Measurements from ENCODE around the gene FAM131B.

Gene FAM131B

DNA sequence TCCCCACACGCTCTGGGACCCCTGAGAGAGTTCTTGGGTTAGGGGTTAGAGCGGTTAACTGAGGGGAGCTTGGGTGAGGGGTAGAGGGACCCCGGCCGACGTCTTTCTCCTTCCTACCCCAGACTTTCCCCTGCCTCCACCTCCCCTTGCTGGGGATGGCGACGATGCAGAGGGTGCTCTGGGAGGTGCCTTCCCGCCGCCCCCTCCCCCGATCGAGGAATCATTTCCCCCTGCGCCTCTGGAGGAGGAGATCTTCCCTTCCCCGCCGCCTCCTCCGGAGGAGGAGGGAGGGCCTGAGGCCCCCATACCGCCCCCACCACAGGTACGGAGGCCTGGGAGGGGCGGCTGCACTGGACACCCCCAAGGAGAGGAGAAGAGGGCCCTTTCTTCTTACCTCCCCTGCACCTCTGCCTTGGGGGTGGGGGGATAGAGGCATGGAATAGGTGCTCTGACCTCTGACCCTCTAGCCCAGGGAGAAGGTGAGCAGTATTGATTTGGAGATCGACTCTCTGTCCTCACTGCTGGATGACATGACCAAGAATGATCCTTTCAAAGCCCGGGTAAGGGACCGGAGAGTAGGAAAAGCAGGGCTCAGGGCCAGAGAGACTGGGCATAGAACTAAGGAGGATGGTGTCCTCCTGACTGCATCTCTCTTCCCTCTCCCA is 19.7 kb upstream of the FAM131B start:
- no peak for DNase-seq

DNA sequence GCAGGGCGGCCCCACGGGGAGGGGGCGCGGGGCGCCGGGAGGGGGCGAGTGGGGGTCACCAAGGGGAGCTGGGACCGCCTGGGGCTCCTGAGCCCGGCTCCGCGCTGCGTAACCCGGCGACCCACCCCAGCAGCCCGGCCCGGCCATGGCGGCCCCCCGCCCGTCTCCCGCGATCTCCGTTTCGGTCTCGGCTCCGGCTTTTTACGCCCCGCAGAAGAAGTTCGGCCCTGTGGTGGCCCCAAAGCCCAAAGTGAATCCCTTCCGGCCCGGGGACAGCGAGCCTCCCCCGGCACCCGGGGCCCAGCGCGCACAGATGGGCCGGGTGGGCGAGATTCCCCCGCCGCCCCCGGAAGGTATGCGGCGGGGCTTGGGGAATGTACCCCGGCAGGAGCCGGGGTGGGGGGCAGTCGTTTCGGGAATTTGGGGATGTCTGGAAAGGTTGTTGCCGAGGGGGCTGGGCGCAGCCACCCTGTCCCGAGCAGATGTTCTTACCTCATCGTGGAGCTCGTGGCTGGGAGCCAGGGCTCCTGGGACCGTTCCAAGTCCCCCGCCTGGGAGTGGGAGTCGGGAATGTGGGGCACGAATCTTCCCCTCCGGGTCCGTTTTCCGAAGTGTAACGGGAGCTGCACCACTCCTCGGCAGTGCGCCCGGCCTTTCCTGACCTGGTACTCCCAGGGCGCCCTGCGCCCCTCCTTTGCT is 19.1 kb upstream of the FAM131B start:
- no peak for DNase-seq

DNA sequence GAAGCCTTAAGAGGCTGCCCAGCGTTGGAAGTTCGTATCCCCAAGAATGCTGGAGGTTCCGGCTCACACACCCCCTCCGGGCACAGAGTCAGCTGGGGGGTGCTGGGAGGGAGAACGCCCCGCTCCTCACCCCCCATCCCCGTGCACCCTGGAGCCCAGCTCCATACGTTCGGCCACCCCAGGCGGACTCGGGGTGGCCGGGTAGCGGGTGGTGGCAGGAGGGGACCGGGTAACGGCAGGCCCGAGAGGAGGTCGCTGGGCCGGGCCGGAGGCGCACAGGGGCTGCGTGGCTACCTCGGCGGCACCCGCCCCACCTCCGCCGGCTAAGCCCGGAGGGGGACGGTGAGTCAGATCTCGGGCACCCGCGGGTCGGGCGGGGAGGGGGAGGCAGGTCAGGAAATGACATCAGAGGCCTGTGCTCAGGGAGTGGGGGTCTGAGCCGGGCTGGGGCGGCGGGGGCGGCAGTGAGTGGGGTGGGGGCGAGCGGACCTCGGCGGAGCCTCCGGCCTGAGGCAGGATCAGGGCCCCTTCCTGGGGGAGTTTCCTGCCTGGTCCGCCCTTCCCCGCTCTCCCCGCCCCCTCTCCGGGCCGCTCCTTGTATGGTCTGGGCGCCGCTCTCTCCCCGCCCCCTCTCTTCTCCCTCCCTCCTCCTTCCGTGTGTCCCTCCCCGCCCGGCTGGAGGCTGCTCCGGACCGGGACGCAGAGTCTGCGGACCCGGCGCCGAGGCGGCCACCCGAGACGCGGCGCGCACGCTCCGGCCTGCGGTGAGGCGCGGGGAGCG is 18.3 kb upstream of the FAM131B start, which contains the start of gene ZYX:
ZYX (plus strand) TSS at position 700 of the 781 bp plus-strand sequence. CDS start 227 bp downstream, outside the sequence.
- DNase-seq, result peak; percentile 89

DNA sequence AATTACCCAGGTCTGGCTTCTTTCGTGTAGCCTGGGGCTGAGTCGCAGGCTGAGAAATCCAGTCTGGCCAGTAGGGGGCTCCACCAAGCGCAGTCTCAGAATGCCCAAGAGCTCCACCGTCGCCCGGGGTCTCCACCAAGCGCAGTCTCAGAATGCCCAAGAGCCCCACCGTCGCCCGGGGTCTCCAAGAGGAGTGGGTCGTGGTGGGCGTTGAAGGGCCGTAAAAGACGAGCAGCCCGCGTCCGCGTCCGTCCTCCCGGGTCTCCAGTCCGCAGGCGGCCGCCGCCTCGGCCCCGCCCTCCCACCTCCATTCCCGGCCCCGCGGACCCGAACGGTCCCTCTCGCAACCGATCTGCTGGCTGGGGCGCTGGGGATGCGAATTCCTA is 17.7 kb upstream of the FAM131B start:
- peak; percentile 75 for DNase-seq

DNA sequence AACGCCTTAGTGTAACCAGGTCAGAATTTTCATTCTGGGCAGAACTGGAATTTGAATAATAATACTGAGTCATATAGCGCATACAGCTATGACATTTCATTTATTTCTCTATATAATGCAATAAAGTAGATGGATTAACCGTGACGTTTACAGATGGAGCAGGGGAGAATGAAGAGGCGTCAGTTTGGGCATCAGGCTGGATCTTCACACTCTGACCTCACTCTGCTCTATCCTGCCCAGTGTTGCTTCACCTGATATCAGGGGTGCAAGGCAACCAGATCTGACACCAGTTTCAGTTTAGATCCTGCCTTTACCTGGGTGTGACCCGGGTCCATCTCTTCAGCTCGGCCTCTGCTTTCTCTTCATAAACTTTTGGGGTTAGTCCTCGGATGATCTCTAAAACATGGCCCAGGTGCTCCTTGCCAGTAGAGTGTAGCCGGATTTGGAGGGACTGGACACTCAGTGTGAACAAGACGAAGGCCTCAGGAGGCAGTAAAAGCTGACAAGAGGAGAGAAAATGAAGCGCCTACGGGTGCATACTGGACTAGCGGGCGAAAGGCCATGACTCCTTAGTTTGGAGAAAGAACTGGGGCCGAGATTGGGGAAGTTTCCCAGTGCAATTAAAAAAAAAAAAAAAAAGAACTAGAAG is 17.2 kb upstream of the FAM131B start:
- no peak for DNase-seq

DNA sequence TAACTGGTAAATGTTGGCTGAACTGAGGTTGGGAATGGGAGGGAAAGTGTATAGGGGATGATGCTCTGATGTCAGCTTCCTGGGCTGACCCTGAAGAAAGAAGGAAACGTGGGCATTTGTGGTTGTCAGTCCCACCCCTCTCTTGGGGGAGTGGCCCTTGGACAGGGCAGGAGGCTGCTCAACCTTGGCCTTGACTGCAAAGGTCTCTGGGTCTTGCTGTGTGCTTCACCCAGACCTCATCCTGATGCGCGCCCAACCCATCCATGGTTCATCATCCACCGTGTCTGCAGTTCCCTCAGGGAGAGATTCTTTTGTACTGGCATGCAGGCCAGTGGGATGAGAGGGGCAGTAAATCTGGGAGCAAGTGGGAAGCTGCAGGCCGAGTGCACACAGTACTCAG is 13.9 kb upstream of the FAM131B start:
- DNase-seq, result no peak

DNA sequence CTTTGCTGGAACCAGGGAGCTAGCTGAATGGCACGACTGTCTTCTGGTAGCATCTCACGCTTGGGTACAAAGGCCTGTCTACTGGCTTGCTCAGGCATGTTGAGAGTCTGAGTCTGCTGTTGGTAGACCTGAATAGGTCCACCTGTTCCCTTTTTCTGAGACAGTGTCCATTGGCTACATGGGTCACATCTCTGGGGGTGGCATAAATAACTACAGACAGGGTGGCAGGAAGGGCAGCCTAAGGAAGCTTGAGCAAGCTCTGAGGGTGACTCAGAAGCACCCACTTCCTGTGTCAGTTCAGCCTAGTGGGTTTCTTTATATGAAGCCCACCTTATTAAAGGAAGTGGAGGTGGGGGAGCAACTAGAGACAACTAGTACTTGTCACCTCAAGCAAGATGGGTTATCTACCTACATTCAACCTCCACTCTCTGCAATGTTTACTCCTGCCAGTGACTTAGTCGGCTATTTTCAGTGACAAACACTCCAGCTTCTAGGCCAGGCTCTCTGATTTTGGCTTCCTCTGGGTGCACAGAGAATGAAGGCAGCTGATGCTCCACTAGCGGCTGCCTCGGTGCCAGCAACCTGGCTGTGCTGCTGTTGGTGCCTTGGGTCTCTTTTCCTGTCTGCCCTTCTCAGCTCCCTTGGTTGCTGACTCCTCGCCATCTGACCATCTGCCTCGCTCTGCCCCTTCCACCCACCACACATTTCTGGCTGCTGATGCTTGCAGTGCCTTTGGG is 13.0 kb upstream of the FAM131B start:
- DNase-seq, result no peak

DNA sequence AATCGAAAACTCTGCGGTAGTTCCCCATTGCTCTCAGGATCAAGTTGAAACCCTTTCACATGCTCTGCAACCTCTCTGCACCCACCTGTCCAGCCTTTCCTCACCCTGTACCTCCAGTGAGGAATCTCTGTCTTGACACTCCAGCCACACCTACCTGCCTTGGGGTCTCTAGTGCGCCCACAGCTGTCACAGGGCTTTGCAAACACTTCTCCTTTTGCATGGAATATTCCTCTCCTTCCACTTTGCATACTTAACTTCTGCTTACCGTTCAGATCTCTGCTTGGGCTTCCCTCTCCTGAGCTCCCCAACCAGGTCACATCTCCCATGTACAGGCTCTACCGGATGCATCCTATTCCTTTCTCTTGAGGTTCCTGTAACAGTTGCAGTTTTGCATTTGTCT is 12.0 kb upstream of the FAM131B start:
- no peak for DNase-seq

DNA sequence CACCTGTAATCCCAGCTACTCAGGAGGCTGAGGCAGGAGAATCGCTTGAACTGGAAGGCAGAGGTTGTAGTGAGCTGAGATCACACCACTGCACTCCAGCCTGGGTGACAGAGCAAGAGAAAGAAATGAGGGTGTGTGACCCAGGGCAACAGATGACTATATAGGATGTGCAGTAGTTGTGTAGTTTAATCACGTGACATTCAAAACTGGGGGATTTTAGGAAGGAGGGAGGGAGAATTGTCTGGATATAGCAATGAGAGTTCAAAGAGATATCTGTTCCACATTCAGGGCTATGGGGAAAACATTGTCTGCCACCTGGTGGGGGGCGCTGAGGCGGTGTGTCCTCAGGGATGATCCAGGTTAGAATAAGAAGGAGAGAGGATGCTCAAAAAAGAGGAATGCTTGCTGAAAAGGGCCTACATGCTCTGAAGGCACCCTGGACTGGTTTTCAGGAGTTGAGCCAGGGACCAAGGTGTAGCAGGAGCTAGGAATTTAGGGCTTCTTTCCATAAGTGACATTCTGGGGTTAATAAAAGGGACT is 10.8 kb upstream of the FAM131B start:
- DNase-seq, result no peak

DNA sequence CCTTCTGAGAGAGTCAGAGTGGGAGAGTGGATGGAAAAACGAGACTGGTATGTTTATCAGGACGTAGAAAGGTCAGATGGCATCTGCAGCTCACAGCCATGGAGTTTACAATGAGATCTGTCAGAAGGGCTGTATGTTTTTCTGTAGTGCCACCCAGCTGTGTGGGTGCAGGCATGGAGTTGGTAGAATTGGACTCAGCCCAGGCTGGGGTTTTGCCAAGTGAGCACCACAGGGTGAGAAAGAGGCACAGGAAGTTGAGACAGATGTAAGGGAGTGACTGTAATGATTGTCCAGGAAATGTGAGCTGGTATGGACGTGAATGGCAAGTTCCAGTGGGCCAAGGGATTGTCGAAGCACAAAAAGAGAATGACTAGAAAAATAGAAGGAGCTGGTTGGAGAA is 9.6 kb upstream of the FAM131B start:
- no peak for DNase-seq

DNA sequence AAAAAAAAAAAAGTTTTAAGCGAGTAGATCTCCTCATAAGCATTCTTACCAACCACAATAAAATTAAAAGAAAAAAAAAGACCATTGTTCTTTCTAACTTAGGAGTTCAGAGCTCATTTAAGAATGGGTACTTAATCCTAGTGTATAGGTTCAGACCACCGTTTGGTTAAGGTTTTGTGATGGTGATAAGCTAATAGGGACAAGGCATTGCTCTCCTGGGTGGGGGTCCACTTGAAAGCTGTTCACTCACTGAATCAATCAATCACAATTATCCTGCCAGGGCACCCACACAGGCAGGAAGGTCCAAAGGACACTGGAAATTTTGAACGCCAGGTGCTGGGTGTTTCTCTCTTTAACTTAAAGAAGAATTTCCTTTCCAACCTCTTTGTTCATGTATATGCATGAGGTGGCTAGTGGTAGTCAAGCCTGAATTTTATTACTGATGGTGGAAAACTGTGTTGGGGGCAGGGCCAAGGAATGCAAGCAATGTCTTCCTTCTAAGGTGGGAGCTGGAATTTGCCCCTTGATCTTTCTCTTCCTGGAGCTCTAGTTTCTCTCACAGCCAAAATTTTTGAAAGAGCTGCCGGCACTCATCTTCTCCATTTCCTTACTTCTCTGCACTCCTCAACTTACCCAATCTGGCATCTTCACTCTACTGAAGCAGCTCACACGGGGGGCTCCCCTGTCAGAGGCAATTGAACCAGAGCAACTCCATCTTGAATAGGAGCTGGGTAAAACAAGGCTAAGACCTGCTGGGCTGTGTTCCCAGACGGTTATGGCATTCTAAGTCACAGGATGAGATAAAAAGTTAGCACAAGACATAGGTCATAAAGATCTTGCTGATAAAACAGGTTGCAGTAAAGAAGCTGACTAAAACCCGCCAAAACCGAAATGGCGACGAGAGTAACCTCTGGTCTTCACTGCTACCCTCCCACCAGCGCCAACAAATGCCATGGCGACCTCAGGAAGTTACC is 7.5 kb upstream of the FAM131B start:
- DNase-seq, result no peak

DNA sequence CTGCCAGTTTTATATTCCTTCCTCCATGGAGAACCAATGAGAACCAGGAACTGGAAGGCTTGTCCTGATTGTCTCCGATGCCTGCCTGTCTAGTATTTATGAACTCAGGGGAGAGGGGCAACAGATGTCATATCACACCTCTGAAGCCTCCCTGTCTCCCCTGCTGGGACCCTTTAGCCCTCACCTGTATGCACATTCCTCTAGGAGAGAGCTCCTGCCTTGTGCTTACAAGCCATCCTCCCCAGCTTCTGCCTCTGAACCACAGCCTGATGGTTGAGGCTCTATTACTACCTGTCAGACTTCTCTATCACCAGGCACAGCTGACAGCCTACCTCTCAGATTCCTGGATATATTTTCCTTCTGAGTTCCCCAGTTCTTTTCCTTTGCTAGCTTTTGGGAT is 5.9 kb upstream of the FAM131B start:
- no peak for DNase-seq

DNA sequence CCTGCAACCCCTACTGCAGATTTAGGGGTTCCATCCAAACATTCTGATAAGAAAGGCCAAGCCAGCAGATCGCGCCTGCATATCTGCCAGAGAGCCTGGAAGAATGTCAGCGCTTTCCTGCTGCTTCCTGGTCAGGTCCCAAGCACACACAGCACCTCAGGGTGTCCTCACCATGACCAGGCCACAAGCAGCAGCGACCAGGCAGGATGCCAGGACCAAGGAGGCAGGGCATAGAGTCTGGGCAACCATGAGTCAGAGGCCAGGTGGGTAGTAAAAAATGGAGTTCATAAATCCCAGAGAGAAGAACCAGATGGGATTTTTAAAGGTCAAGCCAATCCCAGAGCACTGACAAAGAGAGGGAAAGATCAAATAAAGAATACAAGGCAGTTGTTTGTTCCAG is 5.5 kb upstream of the FAM131B start:
- no peak for DNase-seq

DNA sequence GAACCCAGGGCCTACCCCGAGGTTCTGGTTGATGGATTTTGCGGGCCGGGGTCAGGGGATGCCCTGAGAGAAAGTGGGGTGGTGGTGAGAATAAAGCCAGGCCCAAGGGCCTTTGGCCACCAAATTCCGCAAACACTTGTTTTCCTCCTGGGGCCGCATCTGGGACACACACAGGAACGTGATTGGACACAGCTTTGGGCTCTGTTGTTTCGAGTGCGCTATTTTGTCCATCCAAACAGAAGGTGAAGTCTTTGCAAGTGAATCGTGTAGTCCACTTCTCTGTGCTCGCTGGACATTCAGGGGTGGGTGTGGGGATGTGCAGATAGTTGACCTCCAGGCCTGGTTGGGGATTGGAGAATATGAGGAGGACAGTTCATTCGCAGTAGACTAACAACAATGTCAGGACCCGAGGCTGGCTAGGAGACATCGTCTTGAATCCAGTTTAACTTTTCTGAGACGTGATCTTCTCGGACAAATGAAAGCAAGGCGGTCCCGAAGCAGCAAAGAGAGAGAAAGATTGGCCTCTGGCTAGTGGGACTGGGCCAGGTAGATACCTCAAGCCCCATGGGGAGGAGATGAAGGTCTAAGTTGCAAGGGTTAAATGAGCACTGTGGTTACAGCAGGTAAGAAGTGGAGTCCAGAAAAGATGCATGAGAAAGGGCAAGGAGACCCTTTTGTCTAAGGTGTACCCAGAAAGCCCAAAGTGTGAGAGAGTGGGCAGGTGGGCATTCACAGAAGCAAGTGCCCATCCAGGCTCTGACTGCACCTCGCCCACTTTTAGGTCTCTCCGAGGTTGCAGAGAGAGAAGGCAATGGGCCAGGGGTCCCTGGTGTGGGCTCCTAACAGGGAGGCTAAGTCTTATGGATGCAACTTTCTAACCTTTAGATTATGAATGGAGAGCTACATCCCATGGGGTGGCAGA is 764 bp upstream of the FAM131B start:
- DNase-seq, result no peak

DNA sequence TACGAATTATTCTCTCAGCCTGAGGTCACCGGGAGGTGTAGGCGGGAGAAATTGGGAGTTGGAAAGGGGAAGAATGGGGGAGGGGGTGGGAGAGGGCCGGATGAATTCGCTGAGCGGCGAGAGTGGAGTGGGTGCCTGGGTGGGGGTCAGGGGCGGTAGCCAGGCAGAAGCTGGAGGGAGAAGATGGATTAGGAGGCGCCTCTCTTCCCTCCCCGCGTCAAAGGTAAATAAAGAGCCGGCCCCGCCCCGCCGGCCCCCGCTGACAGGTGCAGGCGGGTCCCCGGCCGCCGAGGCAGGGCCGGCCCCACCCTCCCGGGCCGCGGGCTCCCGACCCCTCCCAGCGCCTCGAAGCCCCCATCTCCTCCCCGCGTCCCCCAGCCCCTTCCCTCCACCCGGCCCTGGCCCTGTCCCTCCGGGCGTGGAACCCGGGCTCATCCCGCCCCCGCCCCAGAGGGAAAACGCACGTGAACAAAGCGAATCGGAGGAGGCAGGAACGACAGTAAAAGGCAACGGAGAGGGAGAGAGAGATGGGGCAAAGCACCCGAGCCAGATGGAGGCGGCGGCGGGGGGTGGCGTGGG is 872 bp downstream of the FAM131B start:
- DNase-seq, result no peak

DNA sequence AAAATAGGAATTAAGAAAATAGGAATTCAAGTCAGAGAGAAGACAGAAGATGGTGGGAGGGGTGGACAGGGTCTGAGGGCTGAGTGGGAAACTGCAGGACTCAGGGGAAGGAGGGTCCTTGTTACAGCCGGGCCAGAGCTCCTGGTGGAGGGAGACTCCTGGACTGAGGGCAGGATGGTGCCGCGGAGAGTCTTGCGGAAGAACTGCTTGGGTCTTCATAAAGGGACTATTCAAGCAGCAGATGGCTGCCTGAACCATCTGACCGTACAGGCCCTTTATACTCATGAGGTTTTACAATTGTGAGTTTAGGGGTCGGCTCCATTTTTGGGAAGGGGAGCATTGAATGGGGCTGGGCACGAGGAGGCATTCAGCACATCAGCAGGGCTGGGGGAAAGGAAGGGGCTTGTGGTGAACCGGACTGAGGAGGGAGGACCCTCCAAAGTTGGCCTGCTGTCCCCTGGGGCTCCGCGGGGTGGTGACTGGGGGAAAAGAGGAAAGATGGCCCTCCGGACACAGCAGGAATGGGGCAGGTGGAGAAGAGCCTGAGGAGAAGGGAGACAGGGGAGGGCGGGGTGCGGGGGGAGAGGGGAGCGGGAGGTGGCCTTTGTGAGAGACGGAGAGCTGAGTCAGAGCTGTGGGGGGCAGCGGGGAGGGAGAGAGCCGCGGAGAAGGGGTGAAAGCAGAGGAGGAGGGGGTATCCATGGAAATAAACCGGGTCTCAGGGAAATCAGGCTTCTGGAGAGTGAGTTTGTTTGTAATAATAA is 1.5 kb downstream of the FAM131B start:
- DNase-seq, result no peak

DNA sequence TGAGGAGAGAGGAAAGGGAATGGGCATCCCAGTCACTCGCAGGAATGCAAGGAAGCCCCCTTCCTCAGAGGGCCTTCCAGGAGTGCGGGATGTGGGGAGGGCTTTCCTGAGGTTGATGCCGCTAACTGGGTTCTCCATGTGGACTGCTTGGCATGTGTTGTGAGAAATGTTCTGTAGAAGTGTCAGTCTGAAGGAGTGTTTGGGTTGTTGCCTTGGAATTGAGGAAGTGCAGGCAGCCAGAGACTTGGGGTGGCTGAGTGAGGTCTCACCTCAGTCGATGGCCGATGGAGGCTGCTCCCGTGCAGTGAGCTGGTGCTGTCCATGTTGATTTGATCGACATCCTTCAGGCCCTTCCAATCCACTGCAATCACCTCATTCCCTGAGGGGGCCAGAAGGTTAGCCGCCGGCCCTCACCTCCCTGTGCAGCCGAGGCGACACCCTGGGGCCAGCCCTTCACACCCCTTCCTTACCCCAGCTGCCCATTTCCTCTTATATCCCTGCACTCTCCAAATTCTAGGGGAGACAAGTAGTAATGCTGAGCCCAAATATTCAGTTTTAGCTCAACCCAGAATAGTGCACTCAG is 2.7 kb downstream of the FAM131B start:
- DNase-seq, result no peak

DNA sequence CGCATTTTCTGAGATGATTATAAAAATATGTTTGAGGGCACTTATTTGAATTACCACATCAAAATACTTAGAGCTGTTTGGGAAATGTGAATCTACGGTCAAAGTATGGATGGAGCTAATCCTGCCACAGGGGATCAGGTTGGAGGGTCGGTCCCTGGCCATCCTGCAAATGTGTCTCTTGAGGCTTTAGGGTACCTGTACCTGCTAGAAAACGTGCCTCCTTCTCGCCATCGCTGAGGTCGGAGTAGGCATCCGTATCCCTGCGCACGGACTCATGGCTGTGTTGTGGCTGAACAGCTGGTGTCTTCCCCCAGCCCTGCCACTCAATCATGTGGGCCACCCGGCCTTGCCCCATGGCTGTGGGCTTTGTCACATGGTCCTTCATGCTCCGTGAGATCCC is 3.9 kb downstream of the FAM131B start:
- DNase-seq, result no peak

Measured in 8988T (cell line).